K562 (cell line): ENCODE measurements around the gene TARBP2. TPM values are rescaled to one million over a fixed set of nuclear protein-coding genes. Genes with fewer than 3 reads are reported as not detected.

Experiments
- BRCA1 ChIP-seq, 2 experiments: fragments of 450-650 bp in 1 of 2; sonication (generic) in 1 of 2; formaldehyde crosslinking in 1 of 2; IDR thresholded peaks; 2 replicates each; pipeline versions ENCODE4 v1.5.0 to v1.6.1; 2017 to 2020; ENCODE audit warnings: mild to moderate bottlenecking in 1 of 2, missing genetic modification reagents in 1 of 2
- ESRRB ChIP-seq: fragments of 250-450 bp; sonication (Bioruptor Pico); IDR thresholded peaks from 2 replicates; pipeline ENCODE4 v1.5.0; 2020; ENCODE audit warnings: mild to moderate bottlenecking, moderate library complexity, borderline replicate concordance
- HDAC8 ChIP-seq: fragments of 450-650 bp; IDR thresholded peaks from 2 replicates; pipeline ENCODE4 v1.6.1; 2016; ENCODE audit warnings: mild to moderate bottlenecking, missing genetic modification characterization, moderate library complexity, missing compliant biosample characterization
- KLF6 ChIP-seq: fragments of 250-450 bp; sonication (Bioruptor Pico); IDR thresholded peaks from 2 replicates; pipeline ENCODE4 v1.4.0; 2020; ENCODE audit warnings: mild to moderate bottlenecking, moderate library complexity, borderline replicate concordance
- MAZ ChIP-seq, 2 experiments: fragments of 450-650 bp in 1 of 2; sonication (generic) in 1 of 2; formaldehyde crosslinking; IDR thresholded peaks in 1 of 2; conservative IDR thresholded peaks in 1 of 2; 2 replicates each; pipeline versions ENCODE4 v1.4.0 to v1.5.0; 2020; ENCODE audit warnings: mild to moderate bottlenecking in 1 of 2, missing genetic modification reagents in 1 of 2
- RBM14 ChIP-seq: fragments of 200-400 bp; formaldehyde crosslinking; IDR thresholded peaks from 2 replicates; pipeline ENCODE4 v1.6.1; 2018; ENCODE audit warnings: low read depth, mild to moderate bottlenecking, low read length, moderate library complexity, borderline replicate concordance; ENCODE audit not compliant: insufficient read depth
- WHSC1 ChIP-seq: IDR thresholded peaks from one replicate; pipeline ENCODE4 v1.6.1; 2012; ENCODE audit warnings: low read length, control low read depth, inconsistent platforms
- ZNF184 ChIP-seq: sonication (generic); formaldehyde crosslinking; IDR thresholded peaks from 2 replicates; pipeline ENCODE4 v1.5.0; 2020; ENCODE audit warnings: missing genetic modification reagents
- ZNF561 ChIP-seq: fragments of 450-650 bp; formaldehyde crosslinking; conservative IDR thresholded peaks from 2 replicates; pipeline ENCODE4 v1.4.0; 2020; ENCODE audit warnings: mild to moderate bottlenecking, moderate library complexity
- ZSCAN29 ChIP-seq: fragments of 450-650 bp; IDR thresholded peaks from 2 replicates; pipeline ENCODE4 v1.6.1; 2017
- ZZZ3 ChIP-seq: fragments of 450-650 bp; IDR thresholded peaks from 2 replicates; pipeline ENCODE4 v1.6.1; 2016; ENCODE audit warnings: antibody characterized with exemption, mild to moderate bottlenecking, moderate library complexity
- polyA plus RNA-seq, 8 experiments: library from polyadenylated mRNA; depleted of rRNA in 4 of 8; stranded (reverse) in 5 of 8; unstranded in 3 of 8; fragments of >200 nt; fragmentation: Nextera tagmentation in 2 of 8; fragmentation: Illumina TruSeq in 1 of 8; extraction: Ambion mirVana in 2 of 8; extraction: Trizol in 1 of 8; gene quantifications; 2 replicates each; pipeline versions ENCODE4 v1.2.1 to v1.2.3, GENCODE V29; 2011 to 2014; ENCODE audit warnings: inconsistent platforms in 1 of 8, missing spikeins in 1 of 8
- total RNA-seq, 7 experiments: library from RNA; depleted of rRNA in 6 of 7; stranded (reverse); fragments of >200 nt in 6 of 7; fragmentation: Illumina TruSeq in 2 of 7; extraction: Trizol in 2 of 7; gene quantifications; 2 replicates each; pipeline versions ENCODE4 v1.2.1 to v1.2.3, GENCODE V29; 2011 to 2021; ENCODE audit warnings: low replicate concordance in 1 of 7
- TF ChIP-seq, protein P1 (sequence below): sonication (generic); formaldehyde crosslinking; IDR thresholded peaks from 2 replicates; pipeline ENCODE4 v1.8.0; 2023; ENCODE audit warnings: missing genetic modification reagents, mild to moderate bottlenecking, borderline replicate concordance
- TF ChIP-seq, protein P2 (sequence below), 2 experiments: fragments of 250-450 bp in 1 of 2; fragments of 450-650 bp in 1 of 2; sonication (Bioruptor Pico) in 1 of 2; IDR thresholded peaks; 2 replicates each; pipeline versions ENCODE4 v1.6.1 to v1.8.0; 2016 to 2021; ENCODE audit warnings: mild to moderate bottlenecking in 2 of 2, moderate library complexity in 2 of 2, missing compliant biosample characterization in 1 of 2, missing genetic modification characterization in 1 of 2
- TF ChIP-seq, protein P3 (sequence below): fragments of 200-800 bp; sonication (Bioruptor generic); IDR thresholded peaks from 2 replicates; pipeline ENCODE4 v1.6.1; 2016; ENCODE audit warnings: missing genetic modification characterization, missing compliant biosample characterization
- TF ChIP-seq, protein P4 (sequence below): fragments of 250-450 bp; sonication (Bioruptor Pico); IDR thresholded peaks from 2 replicates; pipeline ENCODE4 v1.8.0; 2021; ENCODE audit warnings: mild to moderate bottlenecking, moderate library complexity

The TARBP2 gene
- total and polyA plus RNA-seq, 9 of the 15 experiments (the other 6 are each of a cell fraction or from before 2014, with no cell fraction given) = 5.6 to 69.0 (median 44.6) TPM

DNA sequence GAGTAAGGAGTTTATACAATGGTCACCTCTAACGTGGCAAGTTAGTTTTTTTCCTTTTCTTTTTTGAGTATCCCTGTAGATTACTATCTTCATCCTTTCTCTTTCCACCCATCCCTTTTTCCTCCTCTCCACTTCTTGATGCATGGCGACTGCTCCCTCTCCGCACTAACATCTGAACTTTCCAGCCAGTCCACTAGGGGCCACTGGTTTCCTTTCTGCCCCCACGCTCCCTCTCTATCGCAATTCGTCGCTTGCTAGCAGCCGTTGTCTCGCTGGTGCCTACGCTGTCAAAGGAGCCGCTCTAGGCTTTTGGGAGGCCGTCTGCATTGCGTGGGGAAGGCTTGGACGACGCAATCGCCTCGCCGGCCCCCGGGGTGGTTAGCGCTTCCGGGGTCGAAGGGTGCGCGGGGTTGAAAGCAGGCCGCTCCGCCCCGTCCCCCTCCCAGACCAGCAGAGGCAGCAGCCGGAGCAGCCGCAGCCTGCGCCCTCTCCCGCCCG, 49.4 kb upstream of the TARBP2 start, which contains the start of gene PCBP2 (continued):
- TF ChIP-seq, protein P1, sequence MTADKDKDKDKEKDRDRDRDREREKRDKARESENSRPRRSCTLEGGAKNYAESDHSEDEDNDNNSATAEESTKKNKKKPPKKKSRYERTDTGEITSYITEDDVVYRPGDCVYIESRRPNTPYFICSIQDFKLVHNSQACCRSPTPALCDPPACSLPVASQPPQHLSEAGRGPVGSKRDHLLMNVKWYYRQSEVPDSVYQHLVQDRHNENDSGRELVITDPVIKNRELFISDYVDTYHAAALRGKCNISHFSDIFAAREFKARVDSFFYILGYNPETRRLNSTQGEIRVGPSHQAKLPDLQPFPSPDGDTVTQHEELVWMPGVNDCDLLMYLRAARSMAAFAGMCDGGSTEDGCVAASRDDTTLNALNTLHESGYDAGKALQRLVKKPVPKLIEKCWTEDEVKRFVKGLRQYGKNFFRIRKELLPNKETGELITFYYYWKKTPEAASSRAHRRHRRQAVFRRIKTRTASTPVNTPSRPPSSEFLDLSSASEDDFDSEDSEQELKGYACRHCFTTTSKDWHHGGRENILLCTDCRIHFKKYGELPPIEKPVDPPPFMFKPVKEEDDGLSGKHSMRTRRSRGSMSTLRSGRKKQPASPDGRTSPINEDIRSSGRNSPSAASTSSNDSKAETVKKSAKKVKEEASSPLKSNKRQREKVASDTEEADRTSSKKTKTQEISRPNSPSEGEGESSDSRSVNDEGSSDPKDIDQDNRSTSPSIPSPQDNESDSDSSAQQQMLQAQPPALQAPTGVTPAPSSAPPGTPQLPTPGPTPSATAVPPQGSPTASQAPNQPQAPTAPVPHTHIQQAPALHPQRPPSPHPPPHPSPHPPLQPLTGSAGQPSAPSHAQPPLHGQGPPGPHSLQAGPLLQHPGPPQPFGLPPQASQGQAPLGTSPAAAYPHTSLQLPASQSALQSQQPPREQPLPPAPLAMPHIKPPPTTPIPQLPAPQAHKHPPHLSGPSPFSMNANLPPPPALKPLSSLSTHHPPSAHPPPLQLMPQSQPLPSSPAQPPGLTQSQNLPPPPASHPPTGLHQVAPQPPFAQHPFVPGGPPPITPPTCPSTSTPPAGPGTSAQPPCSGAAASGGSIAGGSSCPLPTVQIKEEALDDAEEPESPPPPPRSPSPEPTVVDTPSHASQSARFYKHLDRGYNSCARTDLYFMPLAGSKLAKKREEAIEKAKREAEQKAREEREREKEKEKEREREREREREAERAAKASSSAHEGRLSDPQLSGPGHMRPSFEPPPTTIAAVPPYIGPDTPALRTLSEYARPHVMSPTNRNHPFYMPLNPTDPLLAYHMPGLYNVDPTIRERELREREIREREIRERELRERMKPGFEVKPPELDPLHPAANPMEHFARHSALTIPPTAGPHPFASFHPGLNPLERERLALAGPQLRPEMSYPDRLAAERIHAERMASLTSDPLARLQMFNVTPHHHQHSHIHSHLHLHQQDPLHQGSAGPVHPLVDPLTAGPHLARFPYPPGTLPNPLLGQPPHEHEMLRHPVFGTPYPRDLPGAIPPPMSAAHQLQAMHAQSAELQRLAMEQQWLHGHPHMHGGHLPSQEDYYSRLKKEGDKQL (CRISPR knock-in tag) = no peak
- TF ChIP-seq, protein P2, sequence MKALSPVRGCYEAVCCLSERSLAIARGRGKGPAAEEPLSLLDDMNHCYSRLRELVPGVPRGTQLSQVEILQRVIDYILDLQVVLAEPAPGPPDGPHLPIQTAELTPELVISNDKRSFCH (CRISPR knock-in tag; IDR thresholded peaks at IDR 0.05) = no peak
- TF ChIP-seq, protein P2 (tag; IDR thresholded peaks at IDR 0.05) = no peak
- TF ChIP-seq HDAC8 (tag) (no peak), BRCA1 (IDR thresholded peaks at IDR 0.05) (no peak), BRCA1 (CRISPR knock-in tag; IDR thresholded peaks at IDR 0.05) (no peak), ZZZ3 (peak; percentile 91), ESRRB (CRISPR knock-in tag) (no peak), MAZ (CRISPR knock-in tag; conservative IDR thresholded peaks at IDR 0.05 in 1 of 2, IDR thresholded peaks at IDR 0.05 in 1 of 2) (peak; percentile 87 to 93), ZNF561 (no peak), ZNF184 (CRISPR knock-in tag) (no peak), ZSCAN29 (no peak), WHSC1 (no peak), RBM14 (no peak), KLF6 (CRISPR knock-in tag) (no peak)
- TF ChIP-seq, protein P3, sequence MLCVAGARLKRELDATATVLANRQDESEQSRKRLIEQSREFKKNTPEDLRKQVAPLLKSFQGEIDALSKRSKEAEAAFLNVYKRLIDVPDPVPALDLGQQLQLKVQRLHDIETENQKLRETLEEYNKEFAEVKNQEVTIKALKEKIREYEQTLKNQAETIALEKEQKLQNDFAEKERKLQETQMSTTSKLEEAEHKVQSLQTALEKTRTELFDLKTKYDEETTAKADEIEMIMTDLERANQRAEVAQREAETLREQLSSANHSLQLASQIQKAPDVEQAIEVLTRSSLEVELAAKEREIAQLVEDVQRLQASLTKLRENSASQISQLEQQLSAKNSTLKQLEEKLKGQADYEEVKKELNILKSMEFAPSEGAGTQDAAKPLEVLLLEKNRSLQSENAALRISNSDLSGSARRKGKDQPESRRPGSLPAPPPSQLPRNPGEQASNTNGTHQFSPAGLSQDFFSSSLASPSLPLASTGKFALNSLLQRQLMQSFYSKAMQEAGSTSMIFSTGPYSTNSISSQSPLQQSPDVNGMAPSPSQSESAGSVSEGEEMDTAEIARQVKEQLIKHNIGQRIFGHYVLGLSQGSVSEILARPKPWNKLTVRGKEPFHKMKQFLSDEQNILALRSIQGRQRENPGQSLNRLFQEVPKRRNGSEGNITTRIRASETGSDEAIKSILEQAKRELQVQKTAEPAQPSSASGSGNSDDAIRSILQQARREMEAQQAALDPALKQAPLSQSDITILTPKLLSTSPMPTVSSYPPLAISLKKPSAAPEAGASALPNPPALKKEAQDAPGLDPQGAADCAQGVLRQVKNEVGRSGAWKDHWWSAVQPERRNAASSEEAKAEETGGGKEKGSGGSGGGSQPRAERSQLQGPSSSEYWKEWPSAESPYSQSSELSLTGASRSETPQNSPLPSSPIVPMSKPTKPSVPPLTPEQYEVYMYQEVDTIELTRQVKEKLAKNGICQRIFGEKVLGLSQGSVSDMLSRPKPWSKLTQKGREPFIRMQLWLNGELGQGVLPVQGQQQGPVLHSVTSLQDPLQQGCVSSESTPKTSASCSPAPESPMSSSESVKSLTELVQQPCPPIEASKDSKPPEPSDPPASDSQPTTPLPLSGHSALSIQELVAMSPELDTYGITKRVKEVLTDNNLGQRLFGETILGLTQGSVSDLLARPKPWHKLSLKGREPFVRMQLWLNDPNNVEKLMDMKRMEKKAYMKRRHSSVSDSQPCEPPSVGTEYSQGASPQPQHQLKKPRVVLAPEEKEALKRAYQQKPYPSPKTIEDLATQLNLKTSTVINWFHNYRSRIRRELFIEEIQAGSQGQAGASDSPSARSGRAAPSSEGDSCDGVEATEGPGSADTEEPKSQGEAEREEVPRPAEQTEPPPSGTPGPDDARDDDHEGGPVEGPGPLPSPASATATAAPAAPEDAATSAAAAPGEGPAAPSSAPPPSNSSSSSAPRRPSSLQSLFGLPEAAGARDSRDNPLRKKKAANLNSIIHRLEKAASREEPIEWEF (CRISPR knock-in tag) = no peak
- TF ChIP-seq, protein P4, sequence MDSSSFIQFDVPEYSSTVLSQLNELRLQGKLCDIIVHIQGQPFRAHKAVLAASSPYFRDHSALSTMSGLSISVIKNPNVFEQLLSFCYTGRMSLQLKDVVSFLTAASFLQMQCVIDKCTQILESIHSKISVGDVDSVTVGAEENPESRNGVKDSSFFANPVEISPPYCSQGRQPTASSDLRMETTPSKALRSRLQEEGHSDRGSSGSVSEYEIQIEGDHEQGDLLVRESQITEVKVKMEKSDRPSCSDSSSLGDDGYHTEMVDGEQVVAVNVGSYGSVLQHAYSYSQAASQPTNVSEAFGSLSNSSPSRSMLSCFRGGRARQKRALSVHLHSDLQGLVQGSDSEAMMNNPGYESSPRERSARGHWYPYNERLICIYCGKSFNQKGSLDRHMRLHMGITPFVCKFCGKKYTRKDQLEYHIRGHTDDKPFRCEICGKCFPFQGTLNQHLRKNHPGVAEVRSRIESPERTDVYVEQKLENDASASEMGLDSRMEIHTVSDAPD (CRISPR knock-in tag) = no peak
